TTC549 (cell line): ENCODE results near the gene PCED1B.
"Not testable (repeated sequence)": the region's sequence is repeated elsewhere in the genome, so short reads cannot be mapped to it uniquely, and the experiment has no call there.

ENCODE experiments used
- FAIRE-seq: peaks from 2 replicates; lab custom pipeline; 2012; peaks lifted over from hg19 to GRCh38; lab: Jason Lieb, UNC

PCED1B gene

DNA sequence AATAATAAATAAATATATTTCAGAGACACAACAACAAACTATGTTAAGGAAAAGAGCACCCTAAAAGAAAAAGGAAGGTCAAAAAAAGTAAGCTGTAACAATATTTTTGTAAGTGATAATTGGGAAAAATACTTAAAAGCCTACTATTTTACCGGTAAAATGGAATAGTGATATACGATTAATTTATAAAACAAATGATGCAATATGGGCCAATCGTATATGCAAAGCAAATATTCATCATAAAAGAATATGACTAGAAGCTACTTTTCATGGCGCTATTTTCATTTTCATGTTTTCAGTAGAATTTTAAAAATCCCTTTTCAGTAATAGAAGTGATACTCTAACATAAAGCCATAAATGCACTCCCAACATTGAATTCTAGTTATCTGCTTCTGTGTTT is 131.4 kb downstream of the PCED1B start:
- no peak for FAIRE-seq

DNA sequence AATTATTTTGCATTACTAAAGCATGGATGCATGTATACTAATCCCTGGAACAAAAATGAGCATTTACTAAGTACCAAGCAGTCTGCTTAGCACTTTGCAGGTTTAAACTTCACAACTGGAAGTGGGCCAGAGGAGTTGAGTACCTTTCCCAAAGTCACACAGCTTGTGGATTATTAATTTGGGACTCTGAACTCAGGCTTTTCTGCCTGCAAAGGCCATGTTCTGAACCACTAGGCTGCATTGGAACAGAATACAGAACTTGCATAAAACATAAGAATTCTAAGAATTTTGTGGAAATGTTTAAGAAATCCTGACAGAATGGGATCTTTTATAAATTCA is 133.2 kb downstream of the PCED1B start:
- FAIRE-seq, result no peak

DNA sequence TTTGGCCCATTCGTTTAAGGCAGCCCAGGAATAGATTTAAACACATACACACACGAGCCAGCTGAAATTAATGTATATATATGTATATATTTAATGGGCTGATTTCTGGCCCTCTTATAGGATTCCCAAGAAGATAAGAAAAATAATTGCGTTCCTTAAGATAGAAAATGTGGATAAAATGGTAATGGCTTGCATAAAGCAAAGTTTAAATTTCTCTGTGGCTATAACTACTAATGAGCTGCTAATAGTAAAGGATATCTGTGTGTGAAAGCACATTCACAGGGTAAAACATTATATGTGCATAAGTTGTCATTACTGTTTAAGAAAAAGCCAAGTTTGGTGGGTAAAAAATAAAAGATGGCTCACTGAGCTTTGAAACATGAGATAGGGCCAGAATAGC is 134.0 kb downstream of the PCED1B start:
- FAIRE-seq, result no peak

DNA sequence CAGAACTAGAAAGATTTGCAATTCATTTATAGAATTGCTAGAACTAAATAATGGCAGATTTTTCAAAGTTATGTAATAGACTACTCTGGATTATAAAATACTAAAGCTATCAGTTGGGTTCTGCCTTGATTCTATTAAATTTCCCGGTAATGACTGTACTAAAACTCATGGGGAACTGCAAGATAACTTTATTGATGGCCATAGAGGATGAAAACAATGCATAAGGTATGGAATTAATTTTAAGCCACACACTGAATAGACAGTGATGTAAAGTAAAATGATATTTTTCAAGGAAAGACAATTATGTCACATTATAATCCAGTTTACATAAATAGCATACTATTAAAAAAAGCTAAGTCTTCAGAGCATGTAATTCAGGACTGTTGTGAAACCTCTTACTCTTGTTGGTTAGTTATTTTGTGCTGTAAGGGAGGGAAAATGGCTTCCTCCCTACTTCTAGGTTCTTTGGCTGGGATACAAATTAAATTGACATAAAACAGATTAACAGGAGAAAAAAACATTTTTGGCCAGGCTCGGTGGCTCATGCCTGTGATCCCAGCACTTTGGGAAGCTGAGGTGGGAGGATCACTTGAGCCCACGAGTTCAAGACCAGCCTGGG is 134.7 kb downstream of the PCED1B start:
- no peak for FAIRE-seq

DNA sequence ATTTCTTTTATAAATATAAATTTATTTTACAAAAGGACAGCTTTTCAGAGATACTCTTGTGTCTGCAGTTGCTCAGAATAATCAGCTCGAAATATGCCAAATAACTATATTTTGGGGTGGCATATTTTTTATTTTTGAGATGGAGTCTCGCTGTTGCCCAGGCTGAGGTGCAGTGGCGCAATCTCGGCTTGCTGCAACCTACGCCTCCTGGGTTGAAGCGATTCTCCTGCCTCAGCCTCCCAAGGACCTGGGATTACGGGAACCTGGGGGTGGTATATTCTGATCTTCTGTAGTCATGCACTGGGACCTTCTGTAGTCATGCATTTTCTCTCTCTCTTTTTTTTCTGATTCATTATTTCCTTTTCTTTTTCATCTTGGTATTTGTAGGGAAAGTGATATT is 135.3 kb downstream of the PCED1B start:
- FAIRE-seq, result no peak

DNA sequence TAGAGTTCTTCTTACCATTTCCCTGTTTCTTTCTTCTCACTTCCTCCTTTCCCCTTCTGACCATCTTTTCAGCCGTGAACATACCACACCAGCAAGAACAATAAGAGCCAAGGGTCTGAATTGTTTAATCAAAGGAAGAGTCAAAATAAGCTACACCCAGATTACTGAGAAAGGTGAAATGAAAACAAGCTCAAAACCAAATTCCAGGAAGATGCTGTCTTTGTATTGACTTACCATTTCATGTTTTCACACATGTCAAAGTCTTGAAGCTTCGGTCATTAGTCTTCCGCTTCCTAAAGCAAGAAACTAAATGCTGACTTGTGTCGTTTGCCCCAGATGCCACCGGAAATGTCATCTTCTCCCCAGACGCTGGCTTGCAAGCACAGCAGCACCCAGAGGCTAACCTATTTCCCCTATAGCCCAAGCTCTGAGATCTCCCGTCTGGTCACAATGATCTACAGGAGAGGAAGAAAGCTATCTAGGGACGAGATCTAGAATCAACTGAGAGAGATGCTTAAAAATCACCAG is 136.8 kb downstream of the PCED1B start:
- no peak for FAIRE-seq

DNA sequence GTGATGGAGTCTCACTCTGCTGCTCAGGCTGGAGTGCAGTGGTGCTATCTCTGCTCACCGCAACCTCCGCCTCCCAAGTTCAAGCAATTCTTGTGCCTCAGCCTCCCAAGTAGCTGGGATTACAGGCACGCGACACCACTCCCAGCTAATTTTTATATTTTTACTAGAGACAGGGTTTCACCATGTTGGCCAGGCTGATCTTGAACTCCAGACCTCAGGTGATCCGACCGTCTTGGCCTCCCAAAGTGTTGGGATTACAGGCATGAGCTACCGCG is 138.1 kb downstream of the PCED1B start:
- not testable (repeated sequence) for FAIRE-seq

DNA sequence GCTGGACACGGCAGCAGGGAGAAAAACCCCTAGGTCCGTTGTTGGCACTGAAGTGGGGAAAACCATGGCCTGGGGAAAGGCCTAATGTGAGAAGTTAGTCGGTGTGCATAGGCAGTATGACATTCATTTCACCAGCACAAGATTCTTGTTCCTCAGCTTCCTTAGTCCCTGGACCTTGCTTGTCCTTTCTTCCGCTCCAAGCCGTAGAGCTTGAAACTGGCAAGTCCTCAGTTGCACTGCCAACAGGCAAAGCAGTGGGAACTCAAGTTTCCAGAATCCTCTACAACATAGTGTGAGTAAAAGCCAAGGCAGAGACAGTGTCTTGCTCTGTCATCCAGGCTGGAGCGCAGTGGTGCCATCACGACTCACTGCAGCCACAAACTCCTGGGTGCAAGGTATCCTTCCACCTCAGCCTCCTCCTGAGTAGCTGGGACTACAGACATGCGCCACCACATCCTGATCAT is 138.8 kb downstream of the PCED1B start:
- FAIRE-seq, result no peak

DNA sequence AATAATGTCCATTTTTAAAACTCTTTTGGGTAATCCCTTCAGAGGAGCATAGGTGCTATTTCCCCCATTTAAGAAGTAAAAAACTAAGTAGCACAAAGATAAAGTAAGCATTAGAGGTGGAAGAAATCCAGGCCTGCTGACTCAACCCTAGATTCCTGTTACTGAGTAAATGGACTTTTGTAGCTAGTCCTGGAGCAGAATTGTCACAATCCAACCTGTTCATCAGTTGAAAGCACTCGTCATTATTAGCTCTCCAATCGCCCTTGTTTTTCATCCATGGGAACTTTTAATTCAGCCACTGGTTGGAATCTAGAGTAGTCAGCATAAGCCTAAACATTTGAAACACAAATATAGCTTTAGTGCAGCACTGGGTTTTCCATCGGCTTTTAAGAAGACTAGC is 139.8 kb downstream of the PCED1B start:
- no peak for FAIRE-seq

DNA sequence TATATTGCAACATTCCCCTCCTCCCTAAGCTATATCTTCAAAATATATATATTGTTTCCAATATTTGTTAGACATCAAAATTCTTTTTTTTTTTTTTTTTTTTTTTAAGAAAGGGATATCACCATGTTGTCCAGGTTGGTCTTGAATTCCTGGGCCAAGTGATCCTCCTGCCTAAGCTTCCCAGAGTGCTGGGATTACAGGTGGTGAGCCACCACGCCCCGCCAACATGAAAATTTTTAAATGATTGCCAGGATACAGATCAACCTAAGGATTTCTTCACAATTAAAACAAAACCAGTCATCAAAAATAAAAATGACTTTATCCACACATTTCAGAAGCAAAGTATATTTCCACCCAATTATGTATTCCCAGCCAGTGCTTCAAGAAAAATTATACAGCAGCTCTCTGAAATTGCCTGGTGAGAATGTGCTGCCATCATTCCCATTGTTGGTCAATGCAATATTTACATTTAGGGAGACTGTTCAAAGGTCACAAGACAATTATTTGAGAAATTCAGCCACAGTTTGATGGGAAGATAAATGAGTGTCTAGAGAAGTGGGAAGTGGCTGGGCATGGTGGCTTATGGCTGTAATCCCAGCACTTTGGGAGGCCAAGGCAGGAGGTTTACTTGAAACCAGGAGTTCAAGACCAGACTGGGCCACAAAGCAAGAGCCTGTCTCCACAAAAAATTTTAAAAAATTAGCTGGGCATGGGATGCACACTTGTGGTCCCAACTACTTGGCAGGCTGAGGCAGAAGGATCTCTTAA is 142.0 kb downstream of the PCED1B start:
- no peak for FAIRE-seq

DNA sequence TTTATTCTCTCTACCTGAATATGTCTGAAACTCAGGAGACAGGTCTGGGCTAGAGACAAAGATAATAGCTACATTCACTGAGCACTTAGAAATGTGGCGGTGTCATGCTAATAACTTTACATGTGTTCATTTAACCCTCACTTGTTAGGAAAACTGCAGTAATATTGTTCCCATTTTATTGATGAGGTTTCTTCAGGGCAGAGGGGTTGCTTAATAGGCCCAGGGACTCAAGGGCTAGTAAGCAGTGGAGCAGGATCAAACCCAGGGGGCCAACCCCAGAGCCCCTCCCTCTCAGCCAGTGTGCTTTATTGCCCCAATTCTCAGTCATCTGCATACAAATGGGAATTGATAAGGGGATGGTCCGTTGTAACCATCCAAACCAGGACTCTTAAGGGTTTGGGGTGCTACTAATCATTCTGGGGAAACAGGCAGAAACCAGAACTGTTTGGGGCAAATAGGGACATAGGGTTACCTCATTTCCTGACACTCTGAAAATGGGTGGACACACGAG is 143.2 kb downstream of the PCED1B start:
- FAIRE-seq, result no peak

DNA sequence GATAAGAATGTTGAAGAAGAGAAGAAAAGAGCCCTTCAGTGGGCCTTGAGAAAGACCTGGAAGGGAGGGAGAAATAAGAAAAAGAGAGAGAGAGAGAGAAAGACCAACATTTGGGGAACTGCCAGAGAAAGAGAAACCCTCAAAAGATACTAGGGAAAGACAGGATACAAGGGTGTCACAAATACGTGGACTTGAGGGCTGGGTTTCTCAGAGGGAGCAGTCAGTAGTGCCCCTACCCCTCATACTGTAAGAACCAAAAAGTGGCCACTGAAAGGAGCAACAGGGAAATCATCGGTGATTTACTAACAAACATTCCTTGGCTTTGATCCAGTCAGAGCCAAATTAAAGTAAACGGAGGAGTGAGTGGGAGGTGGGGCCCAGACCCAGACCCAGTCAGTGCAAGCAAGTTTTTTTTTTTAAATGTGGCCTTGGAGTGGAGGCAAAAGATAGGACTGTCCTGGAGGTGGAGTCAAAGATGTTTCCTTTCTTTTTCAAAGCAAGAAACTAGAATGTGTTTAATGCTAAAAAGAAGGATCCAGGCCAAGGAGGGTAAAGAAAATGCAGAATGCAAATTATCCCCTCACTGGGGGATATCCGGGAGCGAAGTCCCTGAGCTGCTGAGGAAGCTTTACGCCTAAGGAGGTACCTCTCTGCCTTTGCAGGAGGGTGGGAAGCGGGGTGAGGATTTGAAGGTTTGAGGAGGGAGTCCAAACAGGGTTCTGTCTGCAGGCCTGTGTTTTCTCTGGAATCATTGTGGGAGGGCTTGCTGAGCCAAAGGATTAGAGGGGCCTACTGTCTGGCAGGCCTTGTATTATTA is 143.8 kb downstream of the PCED1B start:
- no peak for FAIRE-seq

DNA sequence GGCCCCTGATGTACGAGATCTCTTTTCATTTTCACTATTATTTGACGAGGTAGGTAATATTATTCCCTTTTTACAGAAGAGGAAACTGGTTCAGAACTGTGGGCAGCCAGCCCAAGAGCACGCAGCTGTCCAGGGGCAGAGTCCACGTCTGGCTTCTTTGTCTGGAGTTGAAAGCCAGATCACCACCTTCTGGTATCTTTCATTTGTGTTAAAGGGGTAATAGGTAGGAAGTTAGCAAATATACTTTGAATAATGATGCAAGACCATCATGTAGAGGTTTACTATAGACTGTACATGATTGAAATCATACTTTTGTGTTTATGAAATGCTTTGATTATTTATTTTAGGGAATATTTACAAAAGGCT is 144.4 kb downstream of the PCED1B start:
- no peak for FAIRE-seq

DNA sequence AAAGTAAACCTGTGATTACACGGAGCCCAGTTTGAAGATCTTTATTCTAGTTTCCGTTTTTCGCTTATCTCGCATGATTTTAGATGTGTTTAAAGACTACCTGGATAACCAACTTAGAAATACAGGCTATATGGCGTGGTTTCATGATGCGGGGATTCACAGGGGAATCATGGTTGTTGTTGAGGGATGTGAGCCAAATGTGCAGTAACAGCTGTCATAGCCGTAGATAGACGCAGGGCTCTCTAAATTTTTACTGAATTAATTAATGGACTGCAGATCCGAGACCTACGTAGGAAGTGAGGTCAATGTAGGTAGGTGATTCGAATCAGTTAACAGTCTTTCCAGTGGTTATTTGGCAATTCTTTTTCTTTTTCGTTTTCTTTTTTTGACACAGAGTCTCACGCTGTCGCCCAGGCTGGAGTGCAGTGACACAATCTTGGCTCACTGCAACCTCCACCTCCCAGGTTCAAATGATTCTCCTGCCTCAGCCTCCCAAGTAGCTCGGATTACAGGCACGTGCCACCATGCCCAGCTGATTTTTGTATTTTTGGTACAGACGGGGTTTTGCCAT is 145.2 kb downstream of the PCED1B start:
- no peak for FAIRE-seq

DNA sequence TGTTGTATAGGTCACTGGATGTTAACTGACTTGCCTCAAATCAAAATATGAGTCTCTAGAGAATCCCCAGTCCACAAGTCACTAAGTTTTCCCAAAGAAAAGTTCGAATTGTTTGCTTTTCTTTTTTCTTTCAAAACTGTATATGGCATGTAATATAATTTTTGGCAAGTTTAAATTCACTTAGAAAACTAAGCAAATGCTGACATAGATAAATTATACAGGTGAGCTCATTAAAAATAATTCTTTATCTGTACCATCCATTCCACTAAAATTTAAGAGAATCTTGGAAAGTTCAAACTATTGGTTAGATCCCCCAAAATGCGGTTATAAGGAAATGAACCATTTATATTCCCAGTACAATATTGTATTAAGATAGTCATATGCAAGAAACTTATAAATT is 145.9 kb downstream of the PCED1B start:
- FAIRE-seq, result no peak

DNA sequence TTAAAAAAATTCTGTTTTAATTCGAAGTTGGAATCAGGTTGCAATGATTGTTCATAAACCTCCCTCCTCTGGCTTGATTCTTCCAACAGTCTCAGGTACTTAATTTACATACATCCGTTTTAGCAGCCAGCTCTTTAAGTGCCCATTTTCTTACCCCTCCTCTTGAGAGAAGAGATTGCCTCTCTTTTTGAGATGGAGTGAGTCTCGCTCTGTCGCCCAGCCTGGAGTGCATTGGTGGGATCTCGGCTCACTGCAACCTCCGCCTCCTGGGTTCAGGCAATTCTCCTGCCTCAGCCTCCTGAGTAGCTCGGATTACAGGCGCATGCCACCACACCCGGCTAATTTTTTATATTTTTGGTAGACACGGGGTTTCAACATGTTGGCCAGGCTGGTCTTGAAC is 146.8 kb downstream of the PCED1B start:
- no peak for FAIRE-seq

DNA sequence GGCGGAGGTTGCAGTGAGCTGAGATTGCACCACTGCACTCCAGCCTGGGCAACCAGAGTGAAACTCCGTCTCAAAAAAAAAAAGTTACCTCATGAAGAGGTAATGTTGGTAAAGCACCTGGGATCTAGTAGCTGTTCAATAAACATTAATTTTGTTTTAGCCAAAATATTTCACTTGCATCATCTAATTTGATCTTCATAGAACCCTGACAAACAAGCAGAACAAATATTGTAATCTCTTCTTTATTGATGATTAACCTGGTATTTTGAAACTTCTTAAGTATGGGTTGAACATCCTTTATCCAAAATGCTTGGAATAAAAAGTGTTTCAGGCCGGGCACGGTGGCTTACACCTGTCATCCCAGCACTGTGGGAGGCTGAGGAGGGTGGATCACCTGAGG is 149.4 kb downstream of the PCED1B start:
- no peak for FAIRE-seq

DNA sequence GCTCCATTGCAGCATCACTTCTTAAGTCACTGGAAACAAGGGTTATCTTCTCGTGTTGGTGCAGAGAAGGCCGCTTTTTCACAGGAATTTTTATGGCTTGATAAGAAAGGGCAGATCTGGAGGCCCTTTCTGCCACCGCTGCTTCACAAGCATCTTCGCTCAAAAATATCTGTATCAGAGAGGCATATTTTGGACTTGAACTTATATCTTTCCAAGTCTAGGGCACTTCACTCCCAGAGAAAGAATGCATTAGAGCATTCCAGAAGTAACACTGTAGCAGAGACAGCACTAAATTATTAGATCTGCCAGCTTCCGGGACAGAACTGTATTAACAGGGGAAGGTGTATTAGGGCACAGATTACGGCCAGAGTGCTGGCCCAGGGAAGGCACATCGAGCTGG is 152.0 kb downstream of the PCED1B start:
- FAIRE-seq, result no peak

DNA sequence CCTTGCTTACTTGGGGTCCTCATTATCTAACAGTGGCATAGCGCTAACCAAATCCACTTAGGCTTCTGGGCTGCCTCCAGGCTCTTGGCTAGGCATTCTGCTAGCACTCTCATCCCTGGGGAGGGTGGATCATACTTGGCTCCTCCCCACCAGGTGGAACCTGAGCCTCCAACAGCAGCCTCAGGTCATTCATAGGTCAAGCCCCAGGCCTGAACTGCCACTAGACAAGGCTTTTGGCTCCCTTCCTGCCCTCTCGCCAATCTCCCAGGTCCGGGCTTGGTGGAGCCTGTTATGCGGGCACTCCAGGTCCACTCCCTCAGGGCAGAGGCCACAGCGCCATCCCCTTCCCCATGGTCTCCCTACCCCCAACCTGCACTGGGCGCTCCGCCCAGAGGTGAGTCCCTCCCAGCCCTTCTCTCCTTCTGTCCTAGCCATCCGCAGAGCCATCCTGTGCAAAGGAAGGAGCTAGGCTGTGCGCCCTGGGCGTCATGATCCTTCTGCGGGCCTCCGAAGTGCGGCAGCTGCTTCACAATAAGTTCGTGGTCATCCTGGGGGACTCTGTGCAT is 155.2 kb downstream of the PCED1B start:
- FAIRE-seq, result no peak

DNA sequence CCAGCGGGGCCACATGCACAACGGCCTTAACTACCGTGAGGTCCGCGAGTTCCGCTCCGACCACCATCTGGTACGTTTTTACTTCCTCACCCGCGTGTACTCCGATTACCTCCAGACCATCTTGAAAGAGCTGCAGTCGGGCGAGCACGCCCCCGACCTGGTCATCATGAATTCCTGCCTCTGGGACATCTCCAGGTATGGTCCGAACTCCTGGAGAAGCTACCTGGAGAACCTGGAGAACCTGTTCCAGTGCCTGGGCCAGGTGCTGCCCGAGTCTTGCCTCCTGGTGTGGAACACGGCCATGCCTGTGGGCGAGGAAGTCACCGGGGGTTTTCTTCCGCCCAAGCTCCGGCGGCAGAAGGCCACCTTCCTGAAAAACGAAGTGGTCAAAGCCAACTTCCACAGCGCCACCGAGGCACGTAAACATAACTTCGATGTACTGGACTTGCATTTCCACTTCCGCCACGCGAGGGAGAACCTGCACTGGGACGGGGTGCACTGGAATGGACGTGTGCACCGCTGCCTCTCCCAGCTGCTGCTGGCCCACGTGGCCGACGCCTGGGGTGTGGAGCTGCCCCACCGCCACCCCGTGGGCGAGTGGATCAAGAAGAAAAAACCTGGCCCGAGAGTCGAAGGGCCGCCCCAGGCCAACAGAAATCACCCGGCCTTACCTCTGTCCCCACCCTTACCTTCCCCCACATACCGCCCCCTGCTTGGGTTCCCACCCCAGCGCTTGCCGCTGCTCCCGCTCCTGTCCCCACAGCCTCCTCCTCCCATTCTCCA is 156.0 kb downstream of the PCED1B start:
- no peak for FAIRE-seq

DNA sequence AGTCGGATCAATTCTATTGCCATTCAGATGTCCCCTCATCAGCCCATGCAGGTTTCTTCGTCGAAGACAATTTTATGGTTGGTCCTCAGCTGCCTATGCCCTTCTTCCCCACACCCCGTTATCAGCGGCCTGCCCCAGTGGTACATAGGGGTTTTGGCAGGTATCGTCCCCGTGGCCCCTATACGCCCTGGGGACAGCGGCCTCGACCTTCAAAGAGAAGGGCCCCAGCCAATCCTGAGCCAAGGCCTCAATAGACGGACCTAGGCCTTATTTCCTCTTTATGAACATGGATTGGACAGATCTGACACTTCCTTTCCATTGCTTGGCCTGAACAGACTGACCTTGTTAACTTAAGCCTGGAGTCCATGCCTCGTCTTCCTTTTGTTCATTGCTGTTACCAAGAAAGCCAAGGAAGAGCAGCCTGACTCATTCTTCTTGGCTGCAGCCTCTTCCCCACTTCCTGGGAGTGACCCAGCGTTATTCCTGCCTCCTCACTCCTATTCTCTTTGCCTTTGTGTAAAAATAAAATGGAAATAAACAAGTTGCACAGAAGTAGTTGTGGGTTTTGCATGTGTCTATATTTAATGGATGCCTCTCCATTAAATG is 156.8 kb downstream of the PCED1B start:
- FAIRE-seq, result no peak
